ENCODE data around the gene ACRV1. TPM values are rescaled to one million over a fixed set of nuclear protein-coding genes. Genes with fewer than 3 reads are reported as not detected.
"Not testable (repeated sequence)": the region's sequence is repeated elsewhere in the genome, so short reads cannot be mapped to it uniquely, and the experiment has no call there.

Gene ACRV1, protein sequence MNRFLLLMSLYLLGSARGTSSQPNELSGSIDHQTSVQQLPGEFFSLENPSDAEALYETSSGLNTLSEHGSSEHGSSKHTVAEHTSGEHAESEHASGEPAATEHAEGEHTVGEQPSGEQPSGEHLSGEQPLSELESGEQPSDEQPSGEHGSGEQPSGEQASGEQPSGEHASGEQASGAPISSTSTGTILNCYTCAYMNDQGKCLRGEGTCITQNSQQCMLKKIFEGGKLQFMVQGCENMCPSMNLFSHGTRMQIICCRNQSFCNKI
- total RNA-seq (2014; rRNA removed; shearing (Covaris generic)): not detected in 2 replicates

DNA sequence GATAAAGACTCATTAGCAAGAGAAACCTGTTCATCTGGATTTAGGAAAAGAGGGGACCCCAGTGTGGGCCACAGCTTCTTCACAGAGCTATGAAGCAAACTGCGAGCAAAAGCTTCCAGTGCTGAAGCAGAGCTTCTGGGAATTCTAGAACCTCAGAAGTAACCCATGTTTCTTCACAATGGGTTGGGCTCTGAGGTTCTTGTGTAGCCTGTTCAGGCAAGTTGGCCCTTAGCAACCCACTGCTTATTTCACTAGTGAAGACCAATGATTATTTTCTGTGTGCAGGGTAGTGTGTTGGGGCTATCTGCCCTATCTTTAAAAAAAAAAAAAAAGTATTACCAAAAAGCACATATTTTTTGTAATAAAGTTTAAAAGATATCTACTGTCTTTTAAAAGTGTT is at the start of gene ACRV1:
TSS of gene ACRV1 (minus strand) at position 101 of the 400 bp plus-strand sequence. CDS start at position 34, 67 bp downstream.
- H3K4me3 ChIP-seq: no peak within 1 kb of the TSS
- H3K9me3 ChIP-seq (replicated peaks): no peaks in the 10 kb centered on the region
- H3K27me3 ChIP-seq (replicated peaks): no peaks in the 10 kb centered on the region
- no peaks in the 10 kb centered on the region for H3K36me3 ChIP-seq
- H3K27ac ChIP-seq: no peak within 1 kb of the TSS
- H3K4me1 ChIP-seq (replicated peaks): no peaks in the 10 kb centered on the region
- no peak for DNase-seq (ENCODE audit: low read depth in 1 of 2, low spot score in 2 of 2)

DNA sequence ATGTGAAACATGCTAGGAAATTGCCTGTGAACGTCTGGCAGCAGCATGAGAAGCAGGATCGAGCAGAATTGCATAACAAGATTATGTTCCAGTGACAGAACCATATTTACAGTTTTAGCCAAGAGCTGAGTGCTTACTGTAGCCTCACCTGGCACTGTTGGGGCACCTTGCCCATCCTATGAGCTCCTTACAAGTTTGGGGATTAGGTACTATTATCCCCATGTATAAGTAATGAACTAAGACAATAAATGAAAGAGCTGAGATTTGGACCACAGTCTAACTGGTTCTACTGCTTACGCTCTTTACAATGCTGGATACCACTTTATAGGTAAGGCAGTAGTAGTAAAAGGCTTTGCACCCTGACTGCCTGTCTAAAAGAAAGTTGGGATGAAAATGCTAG is 48.3 kb upstream of the ACRV1 start:
- Histone ChIP-seq H3K4me3 (no peak overlapping the region), H3K27me3 (replicated peaks) (no peaks in the 10 kb centered on the region), H3K4me1 (replicated peaks) (no peaks in the 10 kb centered on the region), H3K27ac (no peak overlapping the region), H3K9me3 (replicated peaks) (no peaks in the 10 kb centered on the region), H3K36me3 (no peaks in the 10 kb centered on the region)
- no peak for DNase-seq (ENCODE audit: low read depth in 1 of 2, low spot score in 2 of 2)

DNA sequence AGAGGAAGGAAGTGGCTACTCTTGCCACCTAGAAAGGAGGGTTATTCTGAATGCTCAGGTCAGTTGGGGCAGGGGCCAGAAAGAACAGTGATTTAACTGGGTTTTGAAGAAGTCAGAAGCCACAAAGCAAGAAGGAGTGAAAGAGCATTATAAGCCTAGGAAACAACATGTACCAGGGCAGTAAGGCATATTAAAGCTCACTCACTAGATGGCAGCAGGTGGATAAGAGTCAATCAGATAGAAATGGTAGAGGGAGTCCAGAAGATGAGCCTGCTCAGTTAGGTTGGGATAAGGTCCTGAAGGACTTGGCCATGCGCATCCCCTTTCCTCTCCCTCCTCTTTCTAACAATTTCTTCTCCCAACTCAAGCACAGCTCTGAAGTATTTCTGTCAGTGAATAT is 43.5 kb upstream of the ACRV1 start:
- H3K27me3 ChIP-seq (replicated peaks): no peaks in the 10 kb centered on the region
- DNase-seq (ENCODE audit: low read depth in 1 of 2, low spot score in 2 of 2): no peak
- H3K9me3 ChIP-seq (replicated peaks): no peaks in the 10 kb centered on the region
- H3K27ac ChIP-seq: no peak overlapping the region
- no peaks in the 10 kb centered on the region for H3K4me1 ChIP-seq (replicated peaks)
- no peaks in the 10 kb centered on the region for H3K36me3 ChIP-seq
- no peak overlapping the region for H3K4me3 ChIP-seq

DNA sequence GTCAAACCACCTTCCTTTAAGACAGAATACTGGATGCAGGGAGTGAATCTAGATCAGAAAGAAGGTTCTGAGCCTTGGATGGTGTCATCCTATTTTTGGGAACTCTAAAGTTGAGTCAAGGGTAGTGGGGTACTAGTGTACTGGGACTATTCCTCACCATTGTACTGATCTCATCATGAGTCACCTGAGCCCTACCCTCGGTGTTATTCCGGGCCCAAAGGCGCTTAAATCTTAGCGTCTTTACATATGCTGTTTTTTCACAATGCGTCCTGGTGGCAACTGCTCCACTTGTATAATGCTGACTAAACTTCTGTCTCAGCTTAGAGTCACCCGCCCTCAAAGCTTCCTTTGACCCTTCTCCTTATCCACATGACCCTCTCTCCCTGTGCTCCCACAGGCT is 40.1 kb upstream of the ACRV1 start:
- Histone ChIP-seq H3K9me3 (replicated peaks) (no peaks in the 10 kb centered on the region), H3K4me1 (replicated peaks) (no peaks in the 10 kb centered on the region), H3K36me3 (no peaks in the 10 kb centered on the region), H3K4me3 (no peak overlapping the region), H3K27me3 (replicated peaks) (no peaks in the 10 kb centered on the region), H3K27ac (no peak overlapping the region)
- no peak for DNase-seq (ENCODE audit: low read depth in 1 of 2, low spot score in 2 of 2)

DNA sequence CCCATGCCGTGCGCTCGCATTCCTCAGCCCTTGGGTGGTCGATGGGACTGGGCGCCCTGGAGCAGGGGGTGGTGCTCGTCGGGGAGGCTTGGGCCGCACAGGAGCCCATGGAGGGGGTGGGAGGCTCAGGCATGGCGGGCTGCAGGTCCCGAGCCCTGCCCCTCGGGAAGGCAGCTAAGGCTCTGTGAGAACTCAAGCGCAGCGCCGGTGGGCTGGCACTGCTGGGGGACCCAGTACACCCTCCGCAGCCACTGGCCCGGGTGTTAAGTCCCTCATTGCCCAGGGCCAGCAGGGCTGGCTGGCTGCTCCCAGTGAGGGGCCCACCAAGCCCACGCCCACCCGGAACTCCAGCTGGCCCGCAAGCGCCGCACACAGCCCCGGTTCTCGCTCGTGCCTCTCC is 24.0 kb upstream of the ACRV1 start:
- DNase-seq (ENCODE audit: low read depth in 1 of 2, low spot score in 2 of 2); H3K9me3 ChIP-seq (replicated peaks); H3K27me3 ChIP-seq (replicated peaks); H3K4me1 ChIP-seq (replicated peaks); H3K27ac ChIP-seq; H3K36me3 ChIP-seq; H3K4me3 ChIP-seq: not testable (repeated sequence)

DNA sequence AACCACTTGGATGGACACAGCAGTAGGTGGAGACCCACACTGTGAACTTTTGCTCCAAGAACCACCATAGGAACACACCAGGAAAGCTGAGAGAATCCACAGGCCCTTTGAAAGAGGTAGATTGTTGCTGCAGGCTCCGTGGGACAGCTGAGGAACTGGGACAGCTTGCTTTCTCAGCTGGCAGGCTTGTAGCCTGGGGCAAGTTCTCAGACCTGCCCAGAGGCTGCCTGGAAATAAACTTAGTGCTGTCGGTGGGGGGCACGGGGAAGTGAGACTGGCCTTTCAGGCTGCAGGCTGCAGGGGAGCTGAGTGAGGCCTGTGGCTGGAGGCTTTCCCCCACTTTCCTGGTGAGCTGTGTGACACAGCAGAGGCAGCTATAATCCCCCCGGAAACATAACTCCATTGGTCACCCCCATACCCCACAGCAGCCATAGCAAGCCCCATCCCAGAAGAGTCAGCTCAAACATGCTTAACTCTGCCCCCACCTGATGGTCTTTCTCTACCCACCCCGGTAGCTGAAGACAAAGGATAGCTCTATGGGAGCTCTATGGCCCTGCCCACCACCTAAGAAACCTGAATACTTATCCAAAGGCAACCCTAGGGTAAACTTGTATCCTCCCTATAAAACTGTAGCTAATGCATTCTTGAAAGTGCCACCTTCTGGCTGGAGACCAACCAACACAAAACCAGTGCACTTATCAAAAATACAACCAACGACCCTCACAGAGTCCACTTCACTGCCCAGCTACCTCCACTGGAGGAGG is 21.4 kb upstream of the ACRV1 start:
- Histone ChIP-seq H3K36me3 (no peaks in the 10 kb centered on the region), H3K4me1 (replicated peaks) (no peaks in the 10 kb centered on the region), H3K4me3 (no peak overlapping the region), H3K9me3 (replicated peaks) (no peaks in the 10 kb centered on the region), H3K27ac (no peak overlapping the region), H3K27me3 (replicated peaks) (no peaks in the 10 kb centered on the region)
- no peak for DNase-seq (ENCODE audit: low read depth in 1 of 2, low spot score in 2 of 2)

DNA sequence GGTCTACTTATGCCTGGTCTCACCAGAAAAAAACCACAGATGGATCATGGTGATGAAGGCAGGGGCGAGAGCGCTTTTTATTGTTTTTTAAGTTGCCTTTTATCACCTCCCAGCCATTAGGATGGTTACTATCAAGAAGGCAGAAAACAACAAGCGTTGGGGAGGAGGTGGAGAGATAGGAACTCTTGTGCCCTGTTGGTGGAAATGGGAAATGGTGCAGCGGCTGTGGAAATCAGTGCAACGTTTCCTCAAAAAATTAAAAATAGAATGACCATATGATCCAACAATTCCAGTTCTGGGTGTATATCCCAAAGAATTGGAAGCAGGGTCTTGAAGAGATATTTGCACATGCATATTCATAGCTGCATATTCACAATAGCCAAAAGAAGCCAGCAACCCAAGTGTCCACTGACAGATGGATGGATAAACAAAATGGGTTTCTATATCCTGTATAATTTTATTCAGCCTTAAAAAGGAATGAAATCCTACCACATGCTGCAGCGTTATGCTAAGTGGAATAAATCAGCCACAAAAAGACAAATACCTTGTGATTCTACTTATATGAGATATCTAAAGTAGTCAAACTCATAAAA is 20.5 kb upstream of the ACRV1 start:
- DNase-seq (ENCODE audit: low read depth in 1 of 2, low spot score in 2 of 2): no peak
- Histone ChIP-seq H3K4me3 (no peak overlapping the region), H3K36me3 (no peaks in the 10 kb centered on the region), H3K27ac (no peak overlapping the region), H3K27me3 (replicated peaks) (no peaks in the 10 kb centered on the region), H3K9me3 (replicated peaks) (no peaks in the 10 kb centered on the region), H3K4me1 (replicated peaks) (no peaks in the 10 kb centered on the region)

DNA sequence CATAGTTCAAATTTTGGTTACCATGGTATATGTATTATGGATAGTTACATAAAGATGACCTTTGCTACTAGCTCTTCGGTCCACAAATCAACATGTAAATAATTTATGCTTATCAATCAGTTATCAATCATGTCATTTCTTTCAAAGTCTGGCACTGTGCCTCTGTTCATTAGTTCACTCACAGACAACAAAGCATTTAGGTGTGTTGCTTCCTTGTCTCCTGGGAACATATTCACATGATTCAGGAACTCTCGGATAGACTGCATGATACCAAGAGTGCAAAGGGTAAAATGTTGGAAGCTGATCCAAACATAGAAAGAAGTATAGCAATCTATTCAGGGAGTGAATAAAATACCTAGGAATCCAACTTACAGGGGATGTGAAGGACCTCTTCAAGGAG is 14.3 kb upstream of the ACRV1 start:
- no peak for DNase-seq (ENCODE audit: low read depth in 1 of 2, low spot score in 2 of 2)
- Histone ChIP-seq H3K36me3 (no peaks in the 10 kb centered on the region), H3K4me3 (no peak overlapping the region), H3K27me3 (replicated peaks) (no peaks in the 10 kb centered on the region), H3K9me3 (replicated peaks) (no peaks in the 10 kb centered on the region), H3K4me1 (replicated peaks) (no peaks in the 10 kb centered on the region), H3K27ac (no peak overlapping the region)

DNA sequence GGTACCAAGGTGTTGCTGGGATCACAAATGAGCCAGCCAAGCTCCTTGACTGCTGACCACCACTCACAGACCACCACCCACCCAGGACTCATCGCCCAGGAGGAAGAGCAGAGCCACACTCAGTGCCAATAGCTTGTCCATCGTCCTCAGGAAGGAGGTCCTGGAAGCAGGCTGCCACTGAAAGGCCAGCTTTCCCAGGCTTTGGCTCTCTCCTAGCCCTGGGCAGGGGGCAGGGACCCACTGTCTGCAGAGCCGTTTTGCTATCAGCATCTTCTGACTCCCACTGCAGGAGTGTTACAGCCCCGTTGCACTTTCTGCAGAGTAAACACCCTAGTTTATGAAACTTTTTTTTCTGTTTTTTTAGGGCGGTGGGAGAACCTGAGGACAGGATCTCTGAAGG is 12.2 kb upstream of the ACRV1 start:
- H3K36me3 ChIP-seq: no peaks in the 10 kb centered on the region
- no peaks in the 10 kb centered on the region for H3K9me3 ChIP-seq (replicated peaks)
- no peak overlapping the region for H3K27ac ChIP-seq
- no peak for DNase-seq (ENCODE audit: low read depth in 1 of 2, low spot score in 2 of 2)
- no peaks in the 10 kb centered on the region for H3K27me3 ChIP-seq (replicated peaks)
- H3K4me3 ChIP-seq: no peak overlapping the region
- no peaks in the 10 kb centered on the region for H3K4me1 ChIP-seq (replicated peaks)

DNA sequence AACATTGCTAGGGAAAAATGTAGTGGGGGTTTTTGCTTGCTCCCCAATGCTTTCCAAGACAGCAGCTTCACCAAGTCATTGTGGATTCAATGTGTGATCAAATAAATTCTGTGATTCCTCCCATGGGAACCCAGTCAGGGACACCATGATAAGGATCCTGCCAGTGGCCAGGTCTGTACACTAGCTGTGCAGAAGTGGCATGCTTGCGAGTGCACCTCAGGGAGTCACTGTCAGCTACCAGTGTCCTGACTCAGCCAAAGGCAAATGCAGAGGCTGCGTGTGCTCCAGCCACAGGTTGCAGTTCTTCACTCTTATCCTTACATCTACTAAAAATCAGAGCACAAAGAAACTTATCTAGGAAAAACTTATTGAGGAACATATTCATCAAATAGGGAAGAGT is 9.4 kb upstream of the ACRV1 start:
- Histone ChIP-seq H3K36me3 (no peaks in the 10 kb centered on the region), H3K27me3 (replicated peaks) (no peaks in the 10 kb centered on the region), H3K4me1 (replicated peaks) (no peaks in the 10 kb centered on the region), H3K4me3 (no peak overlapping the region), H3K9me3 (replicated peaks) (no peaks in the 10 kb centered on the region), H3K27ac (no peak overlapping the region)
- DNase-seq (ENCODE audit: low read depth in 1 of 2, low spot score in 2 of 2): no peak

DNA sequence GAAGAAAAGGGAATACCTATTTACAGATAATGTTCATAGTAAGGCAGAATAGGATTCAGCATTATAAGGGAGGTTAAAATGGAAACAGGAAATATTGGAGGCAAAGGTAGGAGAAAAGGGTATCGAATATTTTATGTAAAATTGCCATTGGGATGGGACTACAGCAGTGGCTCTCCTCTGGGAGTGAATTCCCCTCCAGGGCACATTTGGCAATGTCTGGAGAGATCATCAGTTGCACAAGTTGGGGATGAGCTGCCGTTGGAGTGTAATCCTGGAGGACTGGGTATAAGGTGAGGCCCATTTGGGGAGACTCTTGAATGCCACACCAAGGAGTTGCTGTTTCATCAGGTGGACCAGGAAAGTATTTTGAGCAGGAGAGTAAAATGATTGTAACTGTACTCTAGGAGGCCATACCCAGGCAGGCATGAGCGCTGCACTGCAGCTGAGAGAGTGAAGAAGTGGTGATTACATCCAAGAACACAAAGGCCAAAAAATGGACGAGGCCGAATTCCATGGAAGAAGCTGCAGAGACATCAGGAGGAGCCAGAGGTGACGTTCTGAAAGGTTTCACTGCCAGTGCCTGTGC is 8.7 kb upstream of the ACRV1 start:
- Histone ChIP-seq H3K27ac (no peak overlapping the region), H3K4me3 (no peak overlapping the region), H3K27me3 (replicated peaks) (no peaks in the 10 kb centered on the region), H3K9me3 (replicated peaks) (no peaks in the 10 kb centered on the region), H3K36me3 (no peaks in the 10 kb centered on the region), H3K4me1 (replicated peaks) (no peaks in the 10 kb centered on the region)
- DNase-seq (ENCODE audit: low read depth in 1 of 2, low spot score in 2 of 2): no peak

DNA sequence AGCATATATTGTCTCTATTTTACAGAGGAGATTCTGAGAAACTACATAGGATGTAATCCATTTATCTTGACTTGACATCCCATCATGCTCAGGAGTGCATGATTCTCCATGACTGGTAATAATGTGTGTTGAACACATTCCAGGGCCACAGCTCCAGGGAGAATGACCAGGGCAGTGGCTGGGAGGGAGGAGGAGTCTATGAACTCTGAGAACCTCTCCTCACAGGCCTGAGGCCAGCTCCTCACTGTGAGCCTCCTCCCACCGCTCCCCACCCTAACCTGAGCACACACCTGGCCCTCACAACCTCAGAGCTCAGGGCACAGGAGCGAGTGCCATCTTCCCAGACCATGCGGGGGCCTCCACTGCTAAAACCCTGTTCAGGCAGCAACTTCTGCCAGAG is 8.0 kb upstream of the ACRV1 start:
- Histone ChIP-seq H3K36me3 (no peaks in the 10 kb centered on the region), H3K9me3 (replicated peaks) (no peaks in the 10 kb centered on the region), H3K27me3 (replicated peaks) (no peaks in the 10 kb centered on the region), H3K27ac (no peak overlapping the region), H3K4me1 (replicated peaks) (no peaks in the 10 kb centered on the region), H3K4me3 (no peak overlapping the region)
- no peak for DNase-seq (ENCODE audit: low read depth in 1 of 2, low spot score in 2 of 2)

DNA sequence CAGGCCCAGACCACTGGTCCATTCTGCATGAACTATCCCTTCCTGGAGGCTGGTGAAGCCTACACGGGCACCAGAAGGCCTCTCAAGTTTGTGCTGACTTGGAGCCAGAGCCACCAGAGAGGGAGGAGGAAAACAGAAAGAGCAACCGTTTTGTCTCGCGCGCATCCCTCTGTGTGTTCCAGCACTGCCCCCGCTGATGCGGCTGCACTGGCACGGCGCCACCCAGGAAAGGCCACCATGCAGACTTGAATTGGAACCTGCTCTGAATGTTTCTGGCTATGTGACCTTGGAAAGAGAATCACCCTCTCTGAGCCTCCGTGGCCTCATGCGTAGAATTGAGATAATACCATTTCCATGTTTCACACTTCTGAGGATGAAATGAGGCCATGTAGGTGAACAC is 7.4 kb upstream of the ACRV1 start:
- DNase-seq (ENCODE audit: low read depth in 1 of 2, low spot score in 2 of 2): no peak
- no peak overlapping the region for H3K4me3 ChIP-seq
- no peaks in the 10 kb centered on the region for H3K4me1 ChIP-seq (replicated peaks)
- H3K9me3 ChIP-seq (replicated peaks): no peaks in the 10 kb centered on the region
- H3K36me3 ChIP-seq: no peaks in the 10 kb centered on the region
- no peaks in the 10 kb centered on the region for H3K27me3 ChIP-seq (replicated peaks)
- H3K27ac ChIP-seq: no peak overlapping the region

DNA sequence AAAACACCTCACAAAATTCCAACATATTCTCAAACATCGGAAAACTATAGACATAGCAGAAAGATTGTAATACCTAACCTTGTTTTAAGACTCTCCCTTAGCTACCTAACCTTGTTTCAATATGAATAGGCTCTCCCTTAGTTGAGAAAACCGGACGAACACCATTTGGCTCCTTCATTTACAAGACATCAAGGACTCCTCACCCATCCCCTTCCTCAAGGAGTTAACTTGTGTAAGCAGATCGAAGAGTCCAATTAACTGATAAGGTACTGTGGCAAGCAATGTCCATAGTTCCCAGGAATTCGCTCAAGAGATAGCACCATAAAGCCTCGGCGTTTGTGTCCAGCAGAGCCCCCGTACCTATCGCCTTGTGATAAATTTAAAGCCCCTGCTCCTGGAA is 4.6 kb upstream of the ACRV1 start:
- Histone ChIP-seq H3K36me3 (no peaks in the 10 kb centered on the region), H3K4me1 (replicated peaks) (no peaks in the 10 kb centered on the region), H3K9me3 (replicated peaks) (no peaks in the 10 kb centered on the region), H3K27ac (no peak overlapping the region), H3K27me3 (replicated peaks) (no peaks in the 10 kb centered on the region), H3K4me3 (no peak overlapping the region)
- DNase-seq (ENCODE audit: low read depth in 1 of 2, low spot score in 2 of 2): no peak

All from SJSA1 (cell line).